Vagina (tissue), 2 donors: Measurements from ENCODE around the gene ARHGEF28.

Source experiments
- POLR2A ChIP-seq, 2 donors: fragments of 450-650 bp; IDR thresholded peaks; one replicate each; pipeline ENCODE4 v1.6.1; 2017; ENCODE audit warnings: antibody characterized with exemption in 2 of 2, mild to moderate bottlenecking in 2 of 2, moderate library complexity in 2 of 2
- POLR2AphosphoS5 ChIP-seq, 2 donors: sonication (generic); formaldehyde crosslinking; IDR thresholded peaks; one replicate each; pipeline ENCODE4 v1.9.0; 2017; ENCODE audit warnings: antibody characterized with exemption in 2 of 2, mild to moderate bottlenecking in 2 of 2, low read depth in 1 of 2; ENCODE audit not compliant: insufficient read depth in 1 of 2

DNA sequence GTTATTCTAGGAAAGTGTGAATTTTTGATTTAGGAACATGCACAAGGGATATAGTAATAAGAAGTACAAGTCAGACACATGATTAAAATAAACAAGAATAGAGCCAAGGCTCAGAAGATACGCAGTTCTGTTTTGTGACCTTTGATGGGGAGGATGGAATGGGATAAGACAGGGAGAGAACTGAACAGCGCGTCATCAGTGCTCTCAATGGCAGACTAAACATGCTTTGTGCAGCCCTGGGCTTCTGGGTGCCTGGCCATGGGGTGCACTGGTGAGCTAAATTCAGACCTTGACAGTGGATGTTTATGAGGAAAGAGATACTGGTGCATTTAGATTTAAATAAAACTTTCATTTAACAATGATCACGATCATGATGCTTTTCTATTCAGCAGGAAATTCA, 309.7 kb downstream of the ARHGEF28 start:
- TF ChIP-seq POLR2AphosphoS5 (IDR thresholded peaks at IDR 0.05; ENCODE audit: insufficient read depth in 1 of 2, low read depth in 1 of 2), result no peak
- TF ChIP-seq POLR2A (IDR thresholded peaks at IDR 0.05), result no peak
